HG03354 (cell line): ENCODE measurements around the gene EIF3B.
"Not testable (repeated sequence)": the region's sequence is repeated elsewhere in the genome, so short reads cannot be mapped to it uniquely, and the experiment has no call there.

Experiments used
- ATAC-seq: cut with Tn5 transposase; IDR thresholded peaks from one replicate; pipeline ENCODE4 v1.9.1; 2021; ENCODE audit warnings: mild to moderate bottlenecking; ENCODE audit not compliant: unreplicated experiment, poor library complexity, severe bottlenecking

EIF3B gene

DNA sequence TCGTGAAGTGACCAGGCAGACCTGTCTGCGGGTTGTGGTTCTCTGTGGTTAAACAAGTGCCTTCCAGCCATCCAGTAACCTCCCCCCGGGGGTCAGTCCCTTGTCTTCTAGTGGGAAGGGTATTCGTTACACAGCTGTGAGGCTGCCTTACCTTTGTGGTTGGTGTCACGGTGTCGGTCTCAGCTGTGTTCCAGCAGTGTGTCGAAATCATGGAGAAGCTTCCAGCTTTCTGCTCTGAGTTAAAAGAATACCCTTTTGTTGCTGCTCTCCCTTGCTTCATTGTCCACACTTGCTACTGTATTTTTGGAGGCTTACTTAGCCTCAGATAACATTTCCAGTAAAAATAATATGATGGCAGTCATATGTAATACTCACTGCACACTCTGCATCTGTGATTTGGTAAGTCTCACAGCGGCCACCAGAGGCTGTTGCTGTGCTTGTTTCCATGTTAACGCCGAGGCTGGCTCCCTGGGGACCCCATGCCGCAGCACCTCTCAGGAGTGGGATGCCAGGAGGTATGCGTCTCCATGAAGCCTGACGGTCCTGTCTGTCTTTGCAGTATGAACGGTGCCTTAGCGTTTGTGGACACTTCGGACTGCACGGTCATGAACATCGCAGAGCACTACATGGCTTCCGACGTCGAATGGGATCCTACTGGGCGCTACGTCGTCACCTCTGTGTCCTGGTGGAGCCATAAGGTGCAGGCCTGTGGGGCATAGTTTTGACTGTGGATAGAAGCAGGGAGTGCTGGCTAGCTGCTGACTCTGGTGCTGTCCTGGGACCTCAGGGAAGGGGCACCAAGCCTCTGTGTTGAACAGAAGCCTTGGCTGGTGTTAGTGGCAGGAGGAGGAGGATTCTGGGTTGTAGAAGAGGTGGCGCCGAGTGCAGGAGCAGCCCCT, 20.5 kb downstream of the EIF3B start:
- ATAC-seq = no peak

DNA sequence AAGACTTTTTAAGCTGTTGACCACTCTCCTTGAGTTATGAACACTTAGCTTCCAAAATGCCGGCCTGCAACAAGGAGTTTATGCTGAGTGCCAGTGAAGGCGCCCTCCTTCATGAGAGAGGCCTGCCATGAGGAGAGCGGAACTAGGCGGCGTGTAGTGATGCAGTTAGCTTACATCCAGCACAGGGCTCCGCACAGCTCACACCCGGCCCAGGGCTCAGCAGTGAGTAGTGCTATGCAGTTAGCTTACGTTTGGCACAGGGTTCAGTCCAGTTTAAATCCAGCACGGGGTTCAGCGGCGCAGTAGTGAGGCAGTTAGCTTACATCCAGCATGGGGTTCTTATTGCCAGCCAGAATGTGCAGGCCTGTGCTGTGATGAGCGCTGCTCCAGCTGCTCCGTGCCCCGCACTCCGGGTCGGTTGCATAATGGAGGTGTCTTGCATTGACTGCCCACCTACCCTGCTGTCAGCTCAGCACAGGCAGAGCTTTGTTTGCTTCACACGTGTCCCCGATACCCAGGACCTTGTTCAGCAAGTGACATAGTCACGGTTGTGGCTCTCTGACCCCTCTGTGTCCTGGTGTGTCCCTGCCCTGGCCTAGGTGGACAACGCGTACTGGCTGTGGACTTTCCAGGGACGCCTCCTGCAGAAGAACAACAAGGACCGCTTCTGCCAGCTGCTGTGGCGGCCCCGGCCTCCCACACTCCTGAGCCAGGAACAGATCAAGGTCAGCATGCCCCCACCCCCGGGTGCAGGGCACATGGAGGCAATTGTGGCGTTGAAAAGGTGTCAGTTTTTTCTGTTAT, 21.9 kb downstream of the EIF3B start:
- no peak for ATAC-seq

DNA sequence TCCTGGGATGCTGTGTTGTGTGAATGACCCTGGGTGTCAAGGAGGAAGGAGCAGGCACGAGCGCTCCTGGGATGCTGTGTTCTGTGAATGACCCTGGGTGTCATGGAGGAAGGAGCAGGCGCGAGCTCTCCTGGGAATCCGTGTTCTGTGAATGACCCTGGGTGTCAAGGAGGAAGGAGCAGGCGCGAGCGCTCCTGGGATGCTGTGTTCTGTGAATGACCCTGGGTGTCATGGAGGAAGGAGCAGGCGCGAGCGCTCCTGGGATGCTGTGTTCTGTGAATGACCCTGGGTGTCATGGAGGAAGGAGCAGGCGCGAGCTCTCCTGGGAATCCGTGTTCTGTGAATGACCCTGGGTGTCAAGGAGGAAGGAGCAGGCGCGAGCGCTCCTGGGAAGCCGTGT, 22.9 kb downstream of the EIF3B start:
- ATAC-seq = not testable (repeated sequence)

DNA sequence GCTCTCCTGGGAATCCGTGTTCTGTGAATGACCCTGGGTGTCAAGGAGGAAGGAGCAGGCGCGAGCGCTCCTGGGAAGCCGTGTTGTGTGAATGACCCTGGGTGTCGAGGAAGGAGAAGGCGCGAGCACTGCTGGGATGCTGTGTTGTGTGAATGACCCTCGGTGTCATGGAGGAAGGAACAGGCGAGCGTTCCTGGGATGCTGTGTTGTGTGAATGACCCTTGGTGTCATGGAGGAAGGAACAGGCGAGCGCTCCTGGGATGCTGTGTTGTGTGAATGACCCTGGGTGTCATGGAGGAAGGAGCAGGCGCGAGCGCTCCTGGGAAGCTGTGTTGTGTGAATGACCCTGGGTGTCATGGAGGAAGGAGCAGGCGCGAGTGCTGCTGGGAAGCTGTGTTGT, 23.5 kb downstream of the EIF3B start:
- not testable (repeated sequence) for ATAC-seq

DNA sequence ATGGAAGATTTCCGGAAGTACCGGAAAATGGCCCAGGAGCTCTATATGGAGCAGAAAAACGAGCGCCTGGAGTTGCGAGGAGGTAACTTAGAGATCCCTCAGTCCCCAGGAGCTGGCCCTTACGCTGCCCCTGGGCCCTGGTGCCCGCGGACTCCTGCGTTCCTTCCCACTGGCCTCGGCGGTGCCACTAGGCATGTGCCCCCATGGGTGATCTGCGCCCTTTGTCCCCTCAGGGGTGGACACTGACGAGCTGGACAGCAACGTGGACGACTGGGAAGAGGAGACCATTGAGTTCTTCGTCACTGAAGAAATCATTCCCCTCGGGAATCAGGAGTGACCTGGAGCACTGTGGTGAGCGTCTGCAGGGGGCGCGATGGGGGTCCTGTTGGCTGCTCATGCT, 24.5 kb downstream of the EIF3B start:
- ATAC-seq = no peak

DNA sequence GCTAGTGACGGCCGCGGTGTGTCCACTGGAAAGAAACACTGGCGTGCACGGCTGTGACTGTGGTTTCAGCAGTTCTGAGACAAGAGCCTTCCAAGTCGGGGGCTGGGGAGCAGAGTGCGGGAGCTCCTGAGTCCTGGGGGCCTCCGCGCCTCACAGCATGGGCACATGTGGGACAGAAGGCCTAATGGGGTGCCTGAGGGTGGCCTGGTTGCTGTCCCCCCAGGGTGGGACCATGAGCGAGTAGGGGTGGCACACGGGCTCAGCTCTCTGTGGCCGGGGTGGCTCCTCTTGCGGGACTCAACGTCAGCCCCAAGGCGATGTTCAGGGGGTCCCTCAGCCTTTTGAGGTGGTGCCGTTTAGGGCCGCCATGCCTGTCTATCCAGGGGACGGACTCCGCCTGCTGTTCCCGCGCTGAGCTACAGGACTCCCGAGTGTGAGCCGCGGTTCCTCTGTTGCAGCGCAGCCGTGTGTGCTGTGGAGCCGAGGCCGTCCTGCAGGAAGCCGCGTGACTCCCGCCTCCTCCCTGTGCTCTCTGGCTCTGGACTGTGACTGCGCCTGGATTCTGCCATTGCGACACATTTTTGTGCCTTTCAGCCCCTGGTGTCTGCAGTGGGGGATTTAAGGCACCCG, 25.3 kb downstream of the EIF3B start:
- no peak for ATAC-seq

DNA sequence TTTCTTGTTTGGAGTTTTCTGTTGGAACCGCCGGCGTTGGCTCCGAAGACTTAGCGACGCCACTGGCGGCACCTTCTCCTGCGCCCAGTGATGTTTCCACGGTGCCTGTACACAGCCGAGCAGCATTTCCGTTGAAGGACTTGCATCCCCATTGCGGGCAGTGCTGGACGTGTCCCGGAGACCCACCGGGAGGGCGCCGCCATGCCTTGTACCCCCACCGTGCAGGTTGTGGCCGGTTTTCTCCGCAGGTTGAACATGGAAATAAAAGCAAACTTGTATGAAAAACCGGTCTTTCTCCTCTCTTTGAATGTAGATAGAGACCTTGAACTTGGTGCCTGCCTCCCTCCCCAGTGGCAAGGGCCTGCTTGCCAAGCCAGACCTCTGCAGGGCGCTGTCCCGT, 25.8 kb downstream of the EIF3B start:
- ATAC-seq = no peak

DNA sequence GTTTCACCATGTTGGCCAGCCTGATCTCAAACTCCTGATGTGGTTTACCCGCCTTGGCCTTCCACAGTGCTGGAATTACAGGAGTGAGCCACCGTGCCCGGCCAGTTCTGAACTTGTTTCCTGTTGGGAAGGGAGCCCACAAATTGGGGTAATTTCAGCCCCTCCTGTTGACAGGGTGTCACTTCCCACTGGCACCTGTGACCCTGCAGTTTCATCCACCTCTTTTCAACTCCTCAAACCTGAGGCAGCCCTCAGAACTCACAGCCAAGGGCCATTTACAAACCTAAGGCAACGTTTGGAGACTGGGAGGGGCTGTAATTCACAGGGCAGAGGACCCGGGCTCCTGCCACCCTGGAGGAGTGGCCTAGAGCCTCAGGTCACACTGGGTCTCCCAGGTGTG, 26.6 kb downstream of the EIF3B start:
- ATAC-seq = no peak

DNA sequence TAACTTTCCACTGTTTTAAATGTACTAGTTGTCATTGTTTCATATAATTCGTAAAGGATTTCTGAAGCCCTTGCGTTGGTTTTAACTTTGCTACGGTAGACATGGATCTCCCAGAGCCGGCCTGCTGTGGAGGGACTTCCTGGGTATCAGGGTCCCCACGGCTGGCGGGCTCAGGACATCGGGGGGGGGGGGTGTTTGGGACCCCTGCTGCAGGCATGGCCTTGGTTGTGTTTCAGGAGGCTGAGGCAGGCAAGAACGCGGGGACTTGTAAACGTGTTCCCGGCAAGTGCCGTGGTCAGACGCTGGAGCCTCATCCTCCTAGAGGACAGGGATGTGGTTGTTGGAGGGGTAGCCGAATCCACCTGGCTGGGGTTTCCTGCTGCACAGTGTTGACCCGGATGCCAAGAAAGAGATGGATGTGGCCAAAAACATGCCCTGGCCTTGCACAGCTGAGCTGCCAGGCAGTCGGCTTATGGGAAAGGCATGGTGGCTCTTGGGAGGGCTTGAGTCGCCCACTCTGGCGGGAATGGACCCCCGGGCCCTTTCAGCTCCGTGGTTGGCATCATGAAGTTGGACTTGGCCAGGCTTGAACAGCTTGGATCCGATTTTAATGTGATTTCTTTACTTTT, 27.4 kb downstream of the EIF3B start:
- ATAC-seq = no peak

DNA sequence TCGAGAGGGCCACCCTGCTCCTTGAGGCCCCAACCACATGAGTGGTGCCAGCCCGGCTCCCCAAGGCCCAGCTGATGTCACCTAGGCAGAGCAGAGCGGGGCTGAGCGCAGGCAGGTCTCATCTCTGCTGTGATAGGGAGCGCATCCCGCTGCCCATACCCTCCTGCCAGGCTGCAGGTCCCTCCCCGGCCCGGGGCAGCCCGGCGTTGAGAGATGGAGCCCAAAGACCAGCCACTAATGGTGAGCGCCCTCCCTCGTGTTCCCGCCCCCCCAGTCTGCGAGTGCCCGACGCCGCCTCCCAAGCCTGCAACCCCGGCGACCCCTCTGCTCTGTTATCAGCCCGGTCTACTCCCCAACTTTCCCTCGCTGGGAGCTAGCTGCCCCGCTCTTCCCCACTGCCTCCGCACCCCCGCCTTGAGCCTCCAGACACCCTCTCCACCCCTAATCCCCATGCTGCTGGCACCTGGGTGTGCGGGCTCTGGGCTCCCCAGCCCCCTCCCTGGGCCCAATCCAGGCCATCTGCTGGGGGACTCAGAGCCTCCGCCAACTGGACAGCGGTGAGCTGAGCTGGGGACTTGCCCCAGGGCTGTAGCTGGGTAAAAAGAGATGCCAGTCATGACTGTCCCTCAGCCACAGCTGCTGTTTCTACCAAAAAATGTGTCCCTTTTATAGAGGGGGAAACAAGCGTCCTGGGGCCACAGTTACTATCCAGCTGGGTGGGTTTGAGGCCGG, 29.1 kb downstream of the EIF3B start:
- no peak for ATAC-seq

DNA sequence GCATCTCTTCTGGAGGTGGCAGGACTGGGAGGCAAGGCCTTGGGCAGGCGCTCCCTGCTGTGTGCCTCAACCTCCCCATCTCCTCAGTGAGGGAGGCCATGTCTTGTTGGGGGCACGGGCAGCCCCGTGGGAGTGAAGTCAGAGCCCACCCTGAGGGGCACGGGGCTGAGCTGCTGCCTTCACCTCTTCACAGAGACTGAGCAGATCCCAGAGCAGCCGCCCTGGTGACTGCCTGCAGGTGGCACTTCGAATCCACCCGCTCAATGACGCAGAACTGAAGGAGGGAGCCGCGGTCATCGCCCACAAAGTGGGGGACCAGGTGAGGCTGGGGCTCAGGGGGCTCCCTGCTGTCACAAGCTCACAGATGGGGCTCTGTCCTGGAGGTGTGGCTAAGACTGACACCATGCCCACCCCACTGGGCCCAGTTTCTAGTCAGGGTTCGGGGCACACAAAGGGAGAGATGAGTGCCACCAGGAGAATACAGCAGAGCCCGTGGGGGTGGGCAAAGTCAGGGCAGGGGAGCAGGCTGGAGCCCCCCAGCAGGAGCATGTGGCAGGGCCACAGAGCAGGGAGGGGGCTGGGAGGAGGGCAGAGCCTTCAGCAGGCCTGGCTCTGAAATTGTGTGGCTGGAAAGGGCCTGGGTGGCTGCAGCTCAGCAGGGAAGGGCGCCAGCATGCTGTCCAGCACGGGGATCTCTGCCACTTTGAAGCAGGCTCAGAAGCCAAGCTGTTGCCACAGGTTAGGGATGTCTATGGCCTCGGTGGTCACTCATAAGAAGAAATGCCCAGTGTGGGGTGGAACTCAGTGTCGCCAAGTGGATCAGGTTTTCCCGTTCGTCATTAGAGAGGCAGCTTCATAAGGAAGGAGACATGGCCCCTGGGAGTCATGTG, 30.0 kb downstream of the EIF3B start:
- no peak for ATAC-seq

DNA sequence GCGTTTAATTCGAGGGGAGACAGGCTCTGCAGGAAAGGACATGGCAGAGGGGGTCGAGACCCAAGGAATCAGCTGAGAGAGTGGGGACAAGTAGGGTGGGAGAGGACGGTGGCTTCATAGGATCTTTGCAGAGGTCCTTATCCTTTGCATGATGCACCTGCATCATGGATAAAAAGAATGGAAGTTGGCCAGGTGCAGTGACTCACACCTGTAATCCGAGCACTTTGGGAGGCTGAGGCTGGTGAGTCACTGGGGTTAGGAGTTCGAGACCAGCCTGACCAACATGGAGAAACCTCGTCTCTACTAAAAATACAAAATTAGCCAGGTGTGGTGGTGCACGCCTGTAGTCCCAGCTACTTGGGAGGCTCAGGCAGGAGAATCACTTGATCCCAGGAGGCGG, 31.5 kb downstream of the EIF3B start:
- not testable (repeated sequence) for ATAC-seq

DNA sequence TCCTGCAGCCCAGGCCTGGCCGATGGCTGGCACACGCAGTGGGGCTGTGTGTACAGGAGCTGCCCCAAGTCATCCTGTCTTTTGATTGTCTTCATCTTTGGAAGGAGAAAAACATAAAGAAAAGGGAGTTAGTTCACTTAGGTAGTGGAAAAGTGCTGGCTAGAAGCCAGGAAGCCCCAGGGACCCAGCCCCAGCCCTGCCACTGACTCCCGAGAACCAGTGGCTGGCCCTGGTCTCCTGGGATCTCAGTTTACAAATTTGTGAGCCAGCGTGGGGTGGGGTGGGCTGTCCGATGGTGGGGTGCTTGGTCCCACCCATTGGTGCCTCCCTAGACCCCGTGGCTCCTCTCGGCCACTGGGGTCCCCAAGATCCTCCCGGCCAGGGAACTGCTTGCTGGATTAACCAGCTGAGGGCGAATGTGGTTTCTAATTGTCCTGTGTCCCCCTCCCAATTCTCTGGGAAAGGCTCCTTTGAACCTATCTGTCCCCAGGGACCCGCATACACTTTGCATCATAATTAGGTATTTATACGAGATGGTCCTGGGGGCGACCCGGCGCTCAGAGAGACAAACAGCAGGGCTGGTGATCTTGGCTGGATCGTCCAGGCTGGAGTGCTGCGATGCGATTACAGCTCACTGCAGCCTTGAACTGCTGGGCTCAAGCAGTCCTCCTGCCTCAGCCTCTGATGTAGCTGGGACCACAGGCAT, 32.5 kb downstream of the EIF3B start:
- ATAC-seq = no peak

DNA sequence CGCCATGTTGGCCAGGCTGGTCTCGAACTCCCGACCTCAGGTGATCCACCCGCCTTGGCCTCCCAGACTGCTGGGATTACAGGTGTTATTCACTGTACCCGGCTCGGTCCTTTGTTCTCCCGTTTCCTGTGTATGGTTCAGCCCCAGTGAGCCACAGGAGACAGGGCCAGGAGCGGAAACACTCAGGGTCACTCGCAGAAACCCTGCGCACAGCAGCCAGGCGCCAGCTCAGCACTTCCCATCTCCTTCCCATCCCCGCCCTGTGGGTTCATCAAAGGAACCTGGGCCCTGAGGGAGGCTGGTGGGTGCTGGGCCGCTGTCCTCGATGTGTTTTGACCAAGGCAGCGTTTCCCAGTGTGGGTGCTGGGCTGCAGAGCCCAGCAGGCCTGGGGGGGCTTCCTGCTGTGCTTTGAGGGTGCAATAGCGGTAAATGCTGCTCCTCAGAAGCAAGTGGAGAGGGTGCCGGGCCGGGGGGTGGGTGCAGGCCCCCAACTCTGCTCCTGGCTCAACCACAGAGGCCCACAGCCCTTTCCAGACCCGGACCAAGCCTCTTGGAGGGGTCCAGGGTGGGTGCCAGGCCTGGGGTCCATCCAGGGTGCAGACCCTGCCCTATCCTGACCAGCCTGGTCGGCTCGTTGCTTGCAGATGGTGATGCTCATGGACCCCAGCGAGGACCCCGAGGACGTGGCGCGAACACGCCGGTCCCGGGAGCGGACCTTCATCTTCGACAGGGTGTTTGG, 33.4 kb downstream of the EIF3B start:
- no peak for ATAC-seq

DNA sequence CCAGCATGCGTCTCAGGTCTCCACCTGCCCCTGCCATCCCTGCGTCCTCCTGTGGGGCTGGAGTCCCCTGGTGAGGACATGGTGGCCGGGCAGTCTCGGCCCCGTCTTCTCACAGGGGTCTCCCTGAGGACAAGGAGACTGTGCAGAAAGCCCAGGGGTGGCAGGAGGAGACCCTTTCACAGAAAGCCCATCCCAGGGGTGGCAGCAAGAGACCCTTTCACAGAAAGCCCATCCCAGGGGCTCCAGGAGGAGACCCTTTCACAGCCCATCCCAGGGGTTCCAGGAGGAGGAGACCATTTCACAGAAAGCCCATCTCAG, 34.0 kb downstream of the EIF3B start:
- no peak for ATAC-seq

DNA sequence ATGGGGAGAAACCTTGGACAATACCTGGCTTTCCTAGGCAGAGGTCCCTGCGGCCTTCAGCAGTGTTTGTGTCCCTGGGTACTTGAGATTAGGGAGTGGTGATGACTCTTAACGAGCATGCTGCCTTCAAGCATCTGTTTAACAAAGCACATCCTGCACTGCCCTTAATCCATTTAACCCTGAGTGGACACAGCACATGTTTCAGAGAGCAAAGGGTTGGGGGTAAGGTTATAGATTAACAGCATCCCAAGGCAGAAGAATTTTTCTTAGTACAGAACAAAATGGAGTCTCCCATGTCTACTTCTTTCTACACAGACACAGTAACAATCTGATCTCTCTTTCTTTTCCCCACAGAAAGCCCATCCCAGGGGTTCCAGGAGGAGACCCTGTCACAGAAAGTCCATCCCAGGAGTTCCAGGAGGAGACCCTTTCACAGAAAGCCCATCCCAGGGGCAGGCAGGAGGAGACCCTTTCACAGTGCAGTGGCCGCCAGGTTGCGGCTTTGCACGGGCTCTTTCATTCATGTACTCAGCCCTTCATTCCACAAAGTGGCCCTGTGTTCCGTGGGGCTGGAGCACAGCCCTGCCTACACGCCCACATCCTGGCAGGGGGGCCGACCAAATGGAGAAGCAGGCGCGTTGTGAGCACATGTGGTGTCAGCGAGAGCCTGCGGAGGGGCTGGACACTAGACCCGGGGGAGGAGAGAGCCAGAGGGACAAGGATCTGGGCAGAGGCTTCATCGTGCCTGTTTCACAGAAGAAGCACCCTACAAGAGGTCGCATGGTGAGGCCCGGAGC, 35.6 kb downstream of the EIF3B start:
- not testable (repeated sequence) for ATAC-seq

DNA sequence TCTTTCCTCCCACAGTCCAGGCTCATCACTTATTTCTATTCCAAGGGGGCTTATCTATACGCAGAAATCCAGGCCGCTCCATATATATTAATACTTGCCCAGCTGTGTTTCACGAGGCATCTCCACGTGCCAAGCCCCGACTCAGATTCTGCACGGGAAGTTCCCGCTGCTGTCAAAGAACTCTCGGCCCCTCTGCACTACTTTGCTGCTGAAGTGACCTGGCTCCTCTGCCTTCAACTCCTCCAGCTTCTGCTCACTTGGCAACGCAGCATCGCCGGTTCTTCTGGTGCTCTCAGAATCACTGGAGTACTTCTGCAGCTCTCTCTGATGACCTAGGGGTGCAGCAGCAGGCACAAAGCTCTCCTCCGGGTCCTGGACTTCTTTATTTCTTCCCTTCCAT, 39.1 kb downstream of the EIF3B start:
- no peak for ATAC-seq
